HG03378 (cell line): ENCODE results near the gene ARFGAP1.

Experiments used
- ATAC-seq: cut with Tn5 transposase; IDR thresholded peaks from one replicate; pipeline ENCODE4 v1.9.1; 2021; ENCODE audit warnings: mild to moderate bottlenecking, moderate library complexity; ENCODE audit not compliant: unreplicated experiment

ARFGAP1 gene

GRCh38 chr20:63259734-63260460 lies 12.7 kb upstream of the ARFGAP1 start:
- no peak for ATAC-seq

- ATAC-seq: no peak
Measured at GRCh38 chr20:63260521-63260920, 12.1 kb upstream of the ARFGAP1 start.

GRCh38 chr20:63261060-63261794 lies 11.4 kb upstream of the ARFGAP1 start:
- ATAC-seq: no peak

GRCh38 chr20:63261795-63262528 lies 10.7 kb upstream of the ARFGAP1 start:
- no peak for ATAC-seq

- ATAC-seq: no peak
Measured at GRCh38 chr20:63262836-63263235, 9.8 kb upstream of the ARFGAP1 start.

- no peak for ATAC-seq
Measured at GRCh38 chr20:63264000-63264399, 8.6 kb upstream of the ARFGAP1 start.

- ATAC-seq: no peak
Measured at GRCh38 chr20:63264519-63264918, 8.1 kb upstream of the ARFGAP1 start.

- no peak for ATAC-seq
Measured at GRCh38 chr20:63265891-63266515, 6.6 kb upstream of the ARFGAP1 start.

GRCh38 chr20:63267691-63268090 lies 4.9 kb upstream of the ARFGAP1 start:
- no peak for ATAC-seq

GRCh38 chr20:63268256-63268655 lies 4.4 kb upstream of the ARFGAP1 start:
- ATAC-seq: no peak

GRCh38 chr20:63268671-63269439 lies 3.8 kb upstream of the ARFGAP1 start:
- ATAC-seq: no peak

GRCh38 chr20:63269724-63270123 lies 2.9 kb upstream of the ARFGAP1 start:
- no peak for ATAC-seq

- ATAC-seq: no peak
Measured at GRCh38 chr20:63270606-63271325, 1.8 kb upstream of the ARFGAP1 start.

- ATAC-seq: no peak
Measured at GRCh38 chr20:63273059-63273579, 506 bp downstream of the ARFGAP1 start.

GRCh38 chr20:63273635-63274380 lies 1.2 kb downstream of the ARFGAP1 start:
- ATAC-seq: no peak

GRCh38 chr20:63274381-63275228 lies 2.0 kb downstream of the ARFGAP1 start:
- no peak for ATAC-seq

- ATAC-seq: no peak
Measured at GRCh38 chr20:63275825-63276224, 3.2 kb downstream of the ARFGAP1 start.

GRCh38 chr20:63276956-63277355 lies 4.3 kb downstream of the ARFGAP1 start:
- no peak for ATAC-seq
